Measurements from ENCODE around the gene SKIDA1.

Gene SKIDA1

DNA sequence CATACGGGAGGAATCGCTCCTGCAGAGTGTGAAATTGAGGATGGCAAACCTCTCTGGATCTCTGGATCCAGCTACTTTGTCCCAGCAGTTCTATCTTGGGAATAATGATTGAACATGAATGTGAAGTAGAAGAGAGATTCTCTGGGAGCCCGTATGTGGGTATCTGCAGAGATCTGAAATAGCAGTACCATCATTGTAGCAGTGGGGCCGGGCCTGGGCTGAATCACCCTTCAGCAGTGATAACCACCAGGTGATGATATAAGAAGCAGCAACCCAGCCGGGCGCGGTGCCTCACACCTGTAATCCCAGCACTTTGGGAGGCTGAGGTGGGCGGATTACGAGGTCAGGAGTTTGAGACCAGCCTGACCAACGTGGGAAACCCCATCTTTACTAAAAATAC, 51.9 kb downstream of the SKIDA1 start:
- H3K27ac ChIP-seq (ENCODE audit: low read depth, low read length): no peak overlapping the region
- H3K79me2 ChIP-seq (ENCODE audit: control insufficient read depth, insufficient read depth, low read length, unreplicated experiment): no peaks in the 10 kb centered on the region
- H3K4me1 ChIP-seq (ENCODE audit: control insufficient read depth, insufficient read depth, low read length, unreplicated experiment): no peaks in the 10 kb centered on the region
- H3K4me3 ChIP-seq (ENCODE audit: low read depth, low read length): no peak overlapping the region
- H3K36me3 ChIP-seq (ENCODE audit: insufficient read depth, low read length): no peaks in the 10 kb centered on the region
- H3K27me3 ChIP-seq (ENCODE audit: insufficient read depth, low read length): no peaks in the 10 kb centered on the region
- H2AFZ ChIP-seq (ENCODE audit: low read length, unreplicated experiment): no peak overlapping the region

GRCh38 chr10:21473135-21473534, 52.3 kb downstream of the SKIDA1 start:
- Histone ChIP-seq H3K36me3 (ENCODE audit: insufficient read depth, low read length) (no peaks in the 10 kb centered on the region), H2AFZ (ENCODE audit: low read length, unreplicated experiment) (no peak overlapping the region), H3K4me3 (ENCODE audit: low read depth, low read length) (no peak overlapping the region), H3K79me2 (ENCODE audit: control insufficient read depth, insufficient read depth, low read length, unreplicated experiment) (no peaks in the 10 kb centered on the region), H3K27ac (ENCODE audit: low read depth, low read length) (no peak overlapping the region), H3K27me3 (ENCODE audit: insufficient read depth, low read length) (no peaks in the 10 kb centered on the region), H3K4me1 (ENCODE audit: control insufficient read depth, insufficient read depth, low read length, unreplicated experiment) (no peaks in the 10 kb centered on the region)

GRCh38 chr10:21468086-21468485, 57.4 kb downstream of the SKIDA1 start:
- no peak overlapping the region for H2AFZ ChIP-seq (ENCODE audit: low read length, unreplicated experiment)
- H3K4me1 ChIP-seq (ENCODE audit: control insufficient read depth, insufficient read depth, low read length, unreplicated experiment): no peaks in the 10 kb centered on the region
- no peaks in the 10 kb centered on the region for H3K79me2 ChIP-seq (ENCODE audit: control insufficient read depth, insufficient read depth, low read length, unreplicated experiment)
- H3K27ac ChIP-seq (ENCODE audit: low read depth, low read length): no peak overlapping the region
- no peaks in the 10 kb centered on the region for H3K36me3 ChIP-seq (ENCODE audit: insufficient read depth, low read length)
- H3K4me3 ChIP-seq (ENCODE audit: low read depth, low read length): no peak overlapping the region
- no peaks in the 10 kb centered on the region for H3K27me3 ChIP-seq (ENCODE audit: insufficient read depth, low read length)

GRCh38 chr10:21467633-21468032, 57.8 kb downstream of the SKIDA1 start:
- no peak overlapping the region for H3K27ac ChIP-seq (ENCODE audit: low read depth, low read length)
- H3K4me1 ChIP-seq (ENCODE audit: control insufficient read depth, insufficient read depth, low read length, unreplicated experiment): no peaks in the 10 kb centered on the region
- no peaks in the 10 kb centered on the region for H3K27me3 ChIP-seq (ENCODE audit: insufficient read depth, low read length)
- no peaks in the 10 kb centered on the region for H3K36me3 ChIP-seq (ENCODE audit: insufficient read depth, low read length)
- H2AFZ ChIP-seq (ENCODE audit: low read length, unreplicated experiment): no peak overlapping the region
- no peaks in the 10 kb centered on the region for H3K79me2 ChIP-seq (ENCODE audit: control insufficient read depth, insufficient read depth, low read length, unreplicated experiment)
- H3K4me3 ChIP-seq (ENCODE audit: low read depth, low read length): no peak overlapping the region

DNA sequence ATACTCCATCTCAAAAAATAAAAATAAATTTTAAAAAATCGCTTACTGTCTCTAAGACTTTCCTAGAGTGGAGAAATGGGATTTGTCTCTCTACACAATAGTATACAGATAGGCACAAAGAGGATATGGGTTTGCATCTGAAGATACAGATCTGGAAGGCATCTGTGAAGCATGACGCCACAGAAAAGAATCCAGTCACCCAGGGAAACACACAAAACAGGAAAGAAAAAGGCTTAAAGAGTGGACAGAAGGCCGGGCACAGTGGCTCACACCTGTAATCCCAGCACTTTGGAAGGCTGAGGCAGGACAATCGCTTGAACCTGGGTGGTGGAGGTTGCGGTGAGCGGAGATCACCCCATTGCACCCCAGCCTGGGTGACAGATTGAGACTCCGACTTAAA, 61.3 kb downstream of the SKIDA1 start:
- Histone ChIP-seq H3K36me3 (ENCODE audit: insufficient read depth, low read length) (no peaks in the 10 kb centered on the region), H3K4me3 (ENCODE audit: low read depth, low read length) (no peak overlapping the region), H2AFZ (ENCODE audit: low read length, unreplicated experiment) (no peak overlapping the region), H3K79me2 (ENCODE audit: control insufficient read depth, insufficient read depth, low read length, unreplicated experiment) (no peaks in the 10 kb centered on the region), H3K4me1 (ENCODE audit: control insufficient read depth, insufficient read depth, low read length, unreplicated experiment) (no peaks in the 10 kb centered on the region), H3K27ac (ENCODE audit: low read depth, low read length) (no peak overlapping the region), H3K27me3 (ENCODE audit: insufficient read depth, low read length) (no peaks in the 10 kb centered on the region)
